ENCODE measurements around the gene ARL5C.
"Not testable (repeated sequence)": the region's sequence is repeated elsewhere in the genome, so short reads cannot be mapped to it uniquely, and the experiment has no call there.

ARL5C gene

GRCh38 chr17:39145143-39145542 is 20.8 kb downstream of the ARL5C start:
- in situ Hi-C loops (cut with MboI; ENCODE audit: low sequenced_read_pairs): no loop called here

DNA sequence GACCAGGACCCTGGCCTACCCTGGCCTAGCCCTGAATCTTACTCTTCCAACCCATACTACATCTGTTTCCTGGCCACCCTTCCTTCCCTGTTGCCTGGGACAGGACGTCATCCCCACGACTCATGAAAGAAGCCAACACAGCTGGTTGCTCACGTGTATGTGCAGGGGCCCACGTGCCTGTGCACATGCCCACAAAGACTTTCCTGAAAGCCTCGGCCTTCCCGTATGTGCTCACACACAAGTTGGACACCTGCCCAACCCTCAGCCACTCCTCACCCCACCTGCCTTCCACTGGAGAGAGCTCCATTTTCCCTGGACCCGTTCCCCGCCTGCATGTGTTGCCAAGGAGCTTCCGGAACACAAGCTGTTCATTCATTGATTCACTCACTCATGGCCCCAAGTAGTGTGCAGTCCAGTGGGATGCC is 21.5 kb downstream of the ARL5C start:
- in situ Hi-C loops (cut with MboI; ENCODE audit: low sequenced_read_pairs): no loop called here

DNA sequence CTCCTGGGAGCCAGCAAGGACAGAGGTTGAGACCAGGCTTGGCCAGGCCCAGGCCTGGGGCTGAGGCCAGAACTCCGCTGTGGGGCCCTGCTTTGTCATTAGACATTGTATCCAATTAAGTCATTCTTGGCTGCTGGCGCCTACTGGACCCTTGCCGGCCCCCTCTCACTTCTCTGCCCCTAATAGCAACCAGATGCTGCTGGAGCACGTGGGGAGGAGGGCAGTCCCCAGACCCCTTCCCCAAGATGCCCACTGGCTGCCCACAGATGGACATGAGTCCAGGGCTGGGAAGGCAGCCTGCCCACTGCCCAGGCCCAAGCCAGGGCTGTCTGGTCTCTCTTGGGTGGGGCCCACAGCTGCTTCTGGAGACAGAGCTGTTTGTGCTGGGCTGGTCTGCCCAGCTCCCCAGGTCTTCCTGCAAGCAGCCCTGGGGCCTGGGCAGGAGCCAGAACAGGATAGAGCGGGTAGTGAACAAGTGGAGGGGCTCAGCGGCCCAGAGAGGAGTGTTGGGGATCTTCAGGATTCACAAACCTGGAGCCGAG is 22.3 kb downstream of the ARL5C start:
- in situ Hi-C loops (cut with MboI; ENCODE audit: low sequenced_read_pairs): no loop called here

GRCh38 chr17:39141915-39142664 is 23.9 kb downstream of the ARL5C start:
- in situ Hi-C loops (cut with MboI; ENCODE audit: low sequenced_read_pairs): no loop called here

DNA sequence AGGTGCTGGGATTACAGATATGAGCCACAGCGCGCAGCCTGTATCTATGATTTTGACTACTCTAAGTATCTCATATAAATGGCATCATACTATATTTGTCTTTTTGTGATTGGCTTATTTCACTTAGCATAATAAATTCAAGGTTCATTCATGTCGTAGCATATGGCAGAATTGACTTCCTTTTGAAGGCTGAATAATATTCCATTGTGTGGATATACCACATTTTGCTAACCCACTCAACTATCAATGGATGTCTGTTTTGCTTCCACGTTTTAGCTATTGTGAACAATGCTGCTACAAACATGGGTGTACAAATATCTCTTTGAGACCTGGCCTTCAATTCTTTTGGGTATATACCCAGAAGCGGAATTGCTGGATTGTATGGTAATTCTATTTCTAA is 24.7 kb downstream of the ARL5C start:
- in situ Hi-C loops (cut with MboI; ENCODE audit: low sequenced_read_pairs): no loop called here

DNA sequence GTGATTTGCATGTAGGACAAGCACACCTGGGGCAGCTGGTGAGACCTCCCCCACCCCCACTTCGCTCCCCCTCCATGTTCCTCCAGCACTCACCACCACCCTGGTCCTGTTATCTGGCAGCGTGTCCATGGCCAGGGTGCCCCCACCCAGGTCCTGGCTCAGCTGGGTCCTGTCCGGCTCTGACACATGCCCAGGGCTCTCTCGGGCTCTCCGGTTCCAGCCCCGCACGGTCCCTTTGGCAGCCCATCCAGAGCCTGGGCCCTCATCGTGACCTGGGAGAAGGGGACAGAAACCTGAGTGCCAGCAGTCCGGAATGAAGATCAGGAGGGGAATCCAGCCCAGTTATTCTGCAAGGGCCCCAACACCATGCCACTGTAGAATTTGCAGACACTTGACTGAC is 26.4 kb downstream of the ARL5C start:
- in situ Hi-C loops (cut with MboI; ENCODE audit: low sequenced_read_pairs): no loop called here

GRCh38 chr17:39139161-39139511 is 26.8 kb downstream of the ARL5C start:
- in situ Hi-C loops (cut with MboI; ENCODE audit: low sequenced_read_pairs): no loop called here

DNA sequence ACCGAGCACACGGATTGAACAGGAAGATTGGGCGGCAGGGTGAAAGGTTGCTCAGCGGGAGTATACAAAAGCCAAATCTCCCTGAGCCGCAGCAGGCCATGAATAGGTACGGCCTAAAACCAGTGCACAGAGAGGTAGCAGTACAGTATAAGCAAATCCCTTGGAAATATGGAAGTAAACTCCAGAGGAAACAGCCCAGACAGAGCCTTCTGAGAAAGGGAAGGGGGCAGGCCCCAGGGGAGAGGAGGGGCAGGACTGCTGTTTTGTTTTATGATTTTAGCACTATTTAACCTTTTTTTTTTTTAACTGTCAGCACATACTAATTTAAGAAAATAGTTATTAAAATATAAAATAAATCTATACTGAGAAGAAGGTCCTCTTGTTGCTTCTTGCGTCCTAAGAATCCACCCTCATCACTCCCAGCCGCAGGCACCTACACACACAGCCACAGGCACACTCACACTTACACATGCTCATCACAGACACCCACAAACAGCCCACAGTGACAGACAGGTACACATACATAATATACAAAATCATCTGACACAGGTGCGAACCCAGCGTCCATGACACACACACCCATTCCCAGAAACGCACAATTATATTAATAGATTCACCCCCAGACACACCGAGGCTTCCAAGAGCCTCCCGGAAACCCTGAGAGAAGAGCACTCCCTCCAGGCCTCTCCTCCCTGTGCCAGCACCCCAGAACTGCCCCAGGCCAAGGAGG is 27.4 kb downstream of the ARL5C start:
- in situ Hi-C loops (cut with MboI; ENCODE audit: low sequenced_read_pairs): no loop called here

- in situ Hi-C loops (cut with MboI; ENCODE audit: low sequenced_read_pairs): no loop called here
These were observed 31.1 kb downstream of the ARL5C start for GRCh38 chr17:39134878-39135277.

GRCh38 chr17:39132192-39132610 is 33.8 kb downstream of the ARL5C start:
- in situ Hi-C loops (cut with MboI; ENCODE audit: low sequenced_read_pairs): no loop called here

- in situ Hi-C loops (cut with MboI; ENCODE audit: low sequenced_read_pairs): no loop called here
These were observed 34.3 kb downstream of the ARL5C start for GRCh38 chr17:39131616-39132015.

DNA sequence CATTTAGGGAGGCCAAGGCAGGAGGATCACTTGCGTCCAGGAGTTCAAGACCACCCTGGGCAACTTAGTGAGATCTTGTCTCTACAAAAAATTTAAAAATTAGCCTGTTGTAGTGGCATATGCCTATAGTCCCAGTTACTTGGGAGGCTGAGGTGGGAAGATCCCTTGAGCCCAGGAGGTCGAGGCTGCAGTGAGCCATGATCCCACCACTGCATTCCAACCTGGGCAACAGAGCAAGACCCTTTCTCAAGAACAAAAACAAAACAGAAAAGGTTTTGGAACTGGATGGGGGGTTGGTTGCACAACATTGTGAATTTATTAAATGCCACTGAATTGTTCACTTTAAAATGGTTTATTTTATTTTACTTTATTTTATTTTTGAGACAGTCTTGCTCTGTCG is 35.8 kb downstream of the ARL5C start:
- in situ Hi-C loops (cut with MboI; ENCODE audit: low sequenced_read_pairs): no loop called here

DNA sequence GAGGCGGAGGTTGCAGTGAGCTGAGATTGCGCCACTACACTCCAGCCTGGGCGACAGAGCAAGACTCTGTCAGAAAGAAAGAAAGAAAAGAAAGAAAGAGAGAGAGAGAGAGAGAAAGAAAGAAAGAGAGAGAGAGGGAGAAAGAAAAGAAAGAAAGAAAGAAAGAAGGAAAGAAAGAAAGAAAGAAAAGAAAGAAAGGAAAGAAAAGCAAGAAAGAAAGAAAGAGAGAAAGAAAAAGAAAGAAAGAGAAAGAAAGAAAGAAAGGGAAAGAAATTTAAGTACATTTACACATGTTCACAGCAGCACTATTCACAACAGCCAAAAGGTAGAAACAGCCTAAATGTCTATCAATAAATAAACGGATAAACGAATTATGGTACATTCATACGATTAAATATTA is 36.4 kb downstream of the ARL5C start:
- in situ Hi-C loops (cut with MboI; ENCODE audit: low sequenced_read_pairs): not testable (repeated sequence)

DNA sequence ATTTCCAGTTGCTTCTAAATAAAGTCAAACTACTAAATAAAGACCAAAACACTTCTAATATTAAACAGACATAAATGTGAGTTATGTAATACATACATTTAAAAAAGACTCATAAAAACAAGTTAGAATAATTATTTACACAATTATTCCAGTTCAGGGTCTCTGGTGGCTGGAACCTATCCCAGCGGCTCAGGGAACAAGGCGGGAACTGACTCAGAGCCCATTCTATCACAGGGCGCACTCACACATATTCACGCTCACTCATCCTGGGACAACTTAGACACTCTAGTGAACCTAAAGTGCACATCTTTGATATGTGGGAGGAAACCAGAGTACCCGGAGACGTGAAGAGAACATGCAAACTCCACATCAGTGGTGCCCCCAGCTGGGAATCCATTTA is 39.5 kb downstream of the ARL5C start:
- in situ Hi-C loops (cut with MboI; ENCODE audit: low sequenced_read_pairs): no loop called here

GRCh38 chr17:39125143-39125875 is 40.7 kb downstream of the ARL5C start:
- in situ Hi-C loops (cut with MboI; ENCODE audit: low sequenced_read_pairs): no loop called here

GRCh38 chr17:39123627-39124026 is 42.3 kb downstream of the ARL5C start:
- in situ Hi-C loops (cut with MboI; ENCODE audit: low sequenced_read_pairs): no loop called here

- in situ Hi-C loops (cut with MboI; ENCODE audit: low sequenced_read_pairs): no loop called here
These were observed 43.0 kb downstream of the ARL5C start for GRCh38 chr17:39122991-39123390.

DNA sequence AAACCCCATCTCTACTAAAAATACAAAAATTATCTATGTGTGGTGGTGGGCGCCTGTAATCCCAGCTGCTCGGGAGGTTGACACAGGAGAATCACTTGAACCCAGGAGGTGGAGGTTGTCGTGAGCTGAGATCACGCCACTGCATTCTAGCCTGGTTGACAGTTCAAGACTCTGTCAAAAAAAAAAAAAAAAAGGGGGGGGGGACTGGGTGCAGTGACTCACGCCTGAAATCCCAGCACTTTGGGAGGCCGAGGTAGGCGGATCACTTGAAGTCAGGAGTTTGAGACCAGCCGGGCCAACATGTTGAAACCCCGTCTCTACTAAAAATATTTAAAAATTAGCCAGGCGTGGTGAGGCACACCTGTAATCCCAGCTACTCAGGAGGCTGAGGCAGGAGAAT is 44.0 kb downstream of the ARL5C start:
- in situ Hi-C loops (cut with MboI; ENCODE audit: low sequenced_read_pairs): not testable (repeated sequence)

- in situ Hi-C loops (cut with MboI; ENCODE audit: low sequenced_read_pairs): no loop called here
These were observed 47.1 kb downstream of the ARL5C start for GRCh38 chr17:39118674-39119419.

GRCh38 chr17:39116224-39116623 is 49.7 kb downstream of the ARL5C start:
- in situ Hi-C loops (cut with MboI; ENCODE audit: low sequenced_read_pairs): no loop called here

- in situ Hi-C loops (cut with MboI; ENCODE audit: low sequenced_read_pairs): no loop called here
These were observed 50.8 kb downstream of the ARL5C start for GRCh38 chr17:39115135-39115534.

Measured in HL-60/S4 (cell line).